Brain pericyte (primary cell): Measurements from ENCODE around the gene FMNL2.

Experiments
- DNase-seq: peaks from one replicate; pipeline ENCODE4 v3.0.0-alpha.2; 2012; ENCODE audit warnings: low read depth, low spot score

The FMNL2 gene

GRCh38 chr2:152425765-152426727 is 91.1 kb downstream of the FMNL2 start:
- no peak for DNase-seq

DNA sequence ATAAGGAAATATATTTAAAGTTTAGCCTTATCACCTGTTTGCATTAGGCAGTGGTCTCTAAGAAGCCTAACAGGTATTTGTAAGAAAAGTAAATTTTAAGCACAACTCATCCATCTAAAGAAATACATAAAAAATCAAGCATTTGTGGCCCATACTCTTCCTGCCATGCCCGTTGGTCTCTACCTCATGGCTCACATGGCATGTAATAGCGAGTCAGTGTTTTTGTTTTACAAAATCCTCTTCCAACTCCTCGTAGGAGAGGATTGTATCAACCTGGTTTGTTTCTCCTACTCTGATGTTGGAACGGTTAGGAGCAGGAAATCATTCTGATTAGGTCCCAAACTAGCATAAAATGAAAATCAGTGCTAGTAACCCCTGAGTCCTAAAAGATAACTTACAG is 91.8 kb downstream of the FMNL2 start:
- no peak for DNase-seq

GRCh38 chr2:152427902-152428301 is 92.9 kb downstream of the FMNL2 start:
- DNase-seq: no peak

- no peak for DNase-seq
Observed at GRCh38 chr2:152428800-152429582, 94.0 kb downstream of the FMNL2 start.

DNA sequence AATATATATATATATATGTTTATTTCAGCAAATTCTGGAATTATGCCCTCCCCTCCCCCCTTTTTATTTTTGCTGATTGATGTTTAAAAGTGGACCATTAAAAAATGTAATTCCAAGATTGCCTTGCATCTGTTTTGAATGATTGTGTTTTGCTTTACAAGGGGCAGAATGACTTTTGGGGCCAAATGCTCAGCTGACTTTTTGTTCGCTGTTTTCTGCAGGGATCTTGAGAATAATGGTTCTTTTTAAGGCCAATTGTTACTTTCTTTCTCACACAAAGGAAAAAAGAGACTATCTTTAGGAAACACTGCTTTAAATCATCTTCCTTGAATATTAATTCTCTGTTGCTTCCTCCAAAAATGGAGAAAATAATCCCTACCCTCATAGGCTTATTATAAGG is 95.9 kb downstream of the FMNL2 start:
- DNase-seq: no peak

DNA sequence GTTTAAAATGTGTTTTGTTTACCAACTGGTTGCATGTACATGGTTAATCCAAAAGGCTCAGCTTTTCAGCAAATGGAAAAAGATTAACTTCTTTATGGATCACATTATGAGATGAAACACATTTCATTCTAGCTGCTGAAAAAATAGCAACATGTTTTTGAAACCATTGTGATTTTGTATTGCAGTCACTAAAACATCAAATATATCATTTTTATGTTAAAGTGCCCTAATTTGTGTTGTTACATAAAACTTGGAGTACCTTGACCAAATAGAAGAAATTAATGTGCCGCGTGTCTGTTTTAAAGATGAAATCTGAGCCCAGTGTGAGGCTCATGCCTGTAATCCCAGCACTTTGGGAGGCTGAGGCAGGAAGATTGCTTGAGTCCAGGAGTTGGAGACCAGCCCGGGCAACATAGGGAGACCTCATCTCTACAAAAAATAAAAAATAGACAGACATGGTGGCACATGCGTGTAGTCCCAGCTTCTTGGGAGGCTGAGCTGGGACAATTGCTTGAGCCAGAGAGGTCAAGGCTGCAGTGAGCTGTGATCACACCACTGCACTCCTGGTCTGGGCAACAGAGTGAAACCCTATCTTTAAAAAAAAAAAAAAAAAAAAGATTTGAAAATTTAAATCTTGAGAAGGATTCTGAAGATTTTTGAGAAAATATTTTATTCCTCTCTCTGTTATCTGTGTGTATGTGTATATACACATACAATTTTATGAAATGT is 96.6 kb downstream of the FMNL2 start:
- no peak for DNase-seq

GRCh38 chr2:152432206-152432653 is 97.3 kb downstream of the FMNL2 start:
- DNase-seq: no peak

GRCh38 chr2:152432765-152433164 is 97.8 kb downstream of the FMNL2 start:
- DNase-seq: no peak

DNA sequence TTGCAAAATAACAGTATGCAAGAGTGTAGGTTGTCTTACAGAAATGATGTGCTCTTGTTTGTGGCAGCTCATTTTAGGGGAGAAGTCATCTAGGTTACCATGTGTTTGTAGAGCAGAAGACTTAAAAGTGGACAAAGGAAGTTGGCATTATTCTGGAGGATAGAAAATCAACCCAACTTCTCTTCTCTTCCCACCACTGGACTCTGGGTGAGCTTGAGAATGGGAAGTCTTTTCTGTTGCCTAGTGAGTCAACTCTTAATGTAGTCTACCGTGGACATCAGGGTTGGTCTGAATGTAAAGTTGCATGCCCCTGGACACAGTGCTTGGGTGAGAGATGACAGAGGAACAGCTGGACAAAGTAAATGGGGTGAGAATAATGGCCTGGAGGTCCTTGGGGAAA is 98.3 kb downstream of the FMNL2 start:
- DNase-seq: no peak

- DNase-seq: no peak
Observed at GRCh38 chr2:152433791-152434190, 98.8 kb downstream of the FMNL2 start.

DNA sequence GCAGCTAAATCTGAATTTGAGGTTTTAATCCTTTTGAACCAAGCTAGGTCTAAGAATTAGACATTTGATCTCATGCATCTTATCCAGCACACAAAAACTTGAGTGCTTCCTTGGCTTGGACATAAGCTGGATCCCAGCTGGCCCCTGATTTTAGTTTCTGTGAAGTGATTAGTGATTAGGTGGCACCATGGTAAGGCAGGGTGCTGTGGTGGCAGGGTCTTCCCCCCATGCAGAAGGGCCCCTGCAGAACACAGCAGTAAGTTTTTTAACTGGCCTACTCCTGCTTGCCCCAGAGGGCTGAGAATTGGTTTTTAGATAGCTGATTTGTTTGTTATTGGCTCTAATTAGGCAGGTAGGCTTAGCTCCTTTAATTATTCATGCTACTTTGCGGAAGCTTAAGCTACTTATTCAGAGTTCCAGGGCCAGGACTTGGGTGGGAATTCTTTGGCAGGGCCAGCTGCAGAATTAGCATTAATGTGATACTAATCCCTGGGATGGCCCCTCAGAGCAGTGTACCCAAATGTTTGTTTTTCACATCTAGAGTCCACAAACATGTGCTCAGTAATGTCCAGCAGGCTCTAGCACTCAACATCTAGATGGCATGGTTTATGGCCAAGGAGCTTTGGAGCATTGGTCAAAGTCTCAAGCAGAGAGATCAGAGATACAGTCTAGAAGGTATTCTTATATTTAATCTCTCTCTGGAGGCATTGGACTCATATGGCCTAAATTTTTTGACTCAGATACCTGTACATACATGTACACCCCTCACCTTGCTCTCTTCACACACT is 99.6 kb downstream of the FMNL2 start:
- no peak for DNase-seq

DNA sequence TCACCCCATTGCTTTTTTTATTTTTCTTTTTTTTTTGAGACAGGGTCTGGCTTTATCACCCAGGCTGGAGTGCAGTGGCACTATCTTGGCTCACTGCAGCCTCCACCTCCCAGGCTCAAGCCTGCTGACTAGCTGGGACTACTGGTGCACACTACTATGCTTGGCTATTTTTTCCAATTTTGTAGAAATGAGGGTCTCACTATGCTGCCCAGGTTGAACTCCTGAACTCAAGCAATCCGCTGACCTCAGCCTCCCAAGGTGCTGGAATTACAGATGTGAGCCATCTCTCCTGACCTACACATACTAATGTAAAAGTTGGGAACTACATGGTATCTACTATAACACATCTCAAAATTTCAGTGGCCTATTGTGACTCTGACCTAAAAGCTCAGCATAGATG is 101.2 kb downstream of the FMNL2 start:
- DNase-seq: no peak

GRCh38 chr2:152437276-152438108 is 102.5 kb downstream of the FMNL2 start:
- DNase-seq: no peak

- DNase-seq: no peak
Observed at GRCh38 chr2:152440049-152440448, 105.1 kb downstream of the FMNL2 start.

DNA sequence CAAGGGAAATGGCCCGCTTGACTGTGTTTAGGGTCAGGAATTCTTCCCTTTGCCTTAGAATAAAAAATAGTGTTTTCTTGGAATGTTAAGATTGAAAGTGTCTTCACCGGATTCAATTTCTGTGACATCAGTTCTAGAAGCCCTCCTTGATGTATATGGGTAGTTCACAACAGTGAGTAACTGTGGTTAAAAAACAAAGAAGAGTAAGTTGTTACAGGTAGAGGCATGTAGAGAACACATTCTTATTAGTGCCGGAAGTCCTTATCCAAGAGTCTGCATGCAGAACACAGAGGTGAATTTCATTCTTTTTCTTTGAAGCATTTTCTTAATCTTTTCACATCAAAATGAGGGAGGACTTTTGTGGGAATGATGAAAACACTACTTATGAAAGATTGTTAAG is 105.5 kb downstream of the FMNL2 start:
- DNase-seq: no peak

- no peak for DNase-seq
Observed at GRCh38 chr2:152441961-152442360, 107.0 kb downstream of the FMNL2 start.

DNA sequence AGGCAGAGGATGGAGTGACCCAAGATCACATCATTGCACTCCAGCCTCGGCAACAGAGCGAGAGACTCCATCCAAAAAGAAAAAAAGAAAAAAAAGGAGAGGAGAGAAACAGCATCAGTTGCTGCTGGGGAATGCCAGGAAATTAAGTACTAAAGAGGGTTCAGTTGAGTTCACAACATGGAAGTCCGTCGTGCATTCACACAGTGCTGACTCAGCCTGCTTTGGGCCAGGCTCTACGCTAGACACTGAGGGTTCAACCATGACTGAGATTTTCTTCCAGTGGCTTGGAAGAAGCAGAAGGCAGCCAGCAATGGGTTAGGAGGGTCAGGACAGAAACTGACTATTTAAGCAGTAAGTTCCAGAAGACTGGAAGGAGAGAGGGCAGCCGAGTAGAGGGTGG is 108.8 kb downstream of the FMNL2 start:
- DNase-seq: no peak

GRCh38 chr2:152444448-152444847 is 109.5 kb downstream of the FMNL2 start:
- no peak for DNase-seq

DNA sequence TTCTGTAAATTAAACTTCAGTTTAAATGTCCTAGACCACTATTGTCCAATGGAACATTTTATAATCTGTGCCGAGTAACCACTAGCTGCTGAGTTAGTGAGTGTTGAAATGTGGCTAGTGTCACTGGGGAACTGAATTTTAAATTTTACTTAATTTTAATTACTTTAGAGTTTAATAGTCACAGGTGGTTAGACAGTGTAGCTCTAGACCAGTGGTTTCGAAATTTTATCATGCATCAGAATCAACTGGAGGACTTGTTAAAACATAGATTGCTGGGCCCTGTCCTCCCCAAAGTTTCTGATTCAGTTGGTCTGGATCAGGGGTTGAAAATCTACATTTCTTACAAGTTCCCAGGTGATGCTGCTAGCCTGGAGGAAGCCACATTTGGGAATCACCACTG is 110.4 kb downstream of the FMNL2 start:
- DNase-seq: no peak

GRCh38 chr2:152445791-152446201 is 110.8 kb downstream of the FMNL2 start:
- no peak for DNase-seq
